HCT116 (cell line): Measurements from ENCODE around the gene ECSCR. TPM values are rescaled to one million over a fixed set of nuclear protein-coding genes. Genes with fewer than 3 reads are reported as not detected.

Experiments
- ATAC-seq: fragments of 200-7000 bp; cut with Tn5 transposase; 2 replicates; pipeline ENCODE4 v1.9.1; 2020; ENCODE audit warnings: mild to moderate bottlenecking, moderate library complexity
- BruUV-seq: library from RNA; stranded (reverse); fragments of 400-500 nt; replicated peaks from 2 replicates; lab custom pipeline; 2021; lab: Mats Ljungman, UMichigan
- CTCF ChIA-PET: fragments of 300-600 bp; sonication (Branson Sonifier 250); formaldehyde crosslinking; loops from one replicate; lab custom pipeline; 2021; ENCODE audit warnings: antibody characterized with exemption; lab: Charles Lee
- POLR2A ChIA-PET: fragments of 300-600, 350-600 bp; sonication (Branson Sonifier 250); formaldehyde crosslinking; loops from one replicate; lab custom pipeline; 2021; ENCODE audit warnings: antibody characterized with exemption; lab: Charles Lee
- RAD21 ChIA-PET, 2 experiments: fragments of 300-600 bp; sonication (Branson Sonifier 250); formaldehyde crosslinking; loops; one replicate each; lab custom pipeline; 2023; ENCODE audit warnings: low total read pairs in 2 of 2; ENCODE audit not compliant: uncharacterized antibody in 2 of 2, unreplicated experiment in 2 of 2, low non-redundant PET in 1 of 2; lab: Charles Lee
- DNase-seq: peaks from one replicate; pipeline ENCODE4 v3.0.0-alpha.2; 2010; ENCODE audit warnings: low read depth, low spot score
- H2AFZ ChIP-seq: fragments of 200-600 bp; shearing (Covaris generic), sonication (generic); 2 replicates; pipeline ENCODE4 v1.6.1; 2017; ENCODE audit warnings: low read depth, mixed run types, mixed read lengths, antibody characterized with exemption, low read length; ENCODE audit not compliant: poor library complexity, severe bottlenecking
- H3K27ac ChIP-seq: 2 replicates; pipeline ENCODE4 v1.5.1; 2012; ENCODE audit warnings: low read depth, low read length
- H3K27me3 ChIP-seq: fragments of 200-600 bp; sonication (generic); 2 replicates; pipeline ENCODE4 v1.6.1; 2016; ENCODE audit warnings: mixed run types, low read length, mixed read lengths; ENCODE audit not compliant: insufficient read depth
- H3K36me3 ChIP-seq, 2 experiments: fragments of 200-500 bp in 1 of 2; fragments of 200-600 bp in 1 of 2; sonication (Bioruptor generic) in 1 of 2; sonication (generic) in 1 of 2; 2 replicates each; pipeline versions ENCODE4 v1.5.1 to v1.6.1; 2014 to 2016; ENCODE audit warnings: low read length in 2 of 2, inconsistent platforms in 1 of 2, mixed read lengths in 1 of 2, mixed run types in 1 of 2; ENCODE audit not compliant: insufficient read depth in 2 of 2, control insufficient read depth in 1 of 2
- H3K4me1 ChIP-seq, 2 experiments: fragments of 200-600 bp in 1 of 2; sonication (generic) in 1 of 2; 2 replicates each; pipeline versions ENCODE4 v1.5.1 to v1.6.1; 2012 to 2017; ENCODE audit warnings: low read length in 2 of 2, inconsistent platforms in 1 of 2, mild to moderate bottlenecking in 1 of 2, mixed read lengths in 1 of 2, mixed run types in 1 of 2, moderate library complexity in 1 of 2; ENCODE audit not compliant: insufficient read depth in 2 of 2, control insufficient read depth in 1 of 2
- H3K4me2 ChIP-seq: fragments of 200-600 bp; sonication (generic); 2 replicates; pipeline ENCODE4 v1.6.1; 2017; ENCODE audit warnings: mixed run types, low read length, mixed read lengths
- H3K4me3 ChIP-seq, 2 experiments: fragments of 200-600 bp in 1 of 2; sonication (generic) in 1 of 2; replicated peaks in 1 of 2; 2 replicates each; pipeline ENCODE4 v1.5.1; 2011 to 2016; ENCODE audit warnings: low read length in 2 of 2, control low read depth in 1 of 2, low read depth in 1 of 2, mild to moderate bottlenecking in 1 of 2, mixed read lengths in 1 of 2, mixed run types in 1 of 2
- H3K79me2 ChIP-seq: fragments of 200-600 bp; sonication (generic); 2 replicates; pipeline ENCODE4 v1.6.1; 2017; ENCODE audit warnings: mild to moderate bottlenecking, mixed run types, low read length, moderate library complexity, mixed read lengths; ENCODE audit not compliant: insufficient read depth
- H3K9ac ChIP-seq: fragments of 200-600 bp; sonication (generic); 2 replicates; pipeline ENCODE4 v1.6.1; 2016; ENCODE audit warnings: low read length, mixed read lengths
- H3K9me2 ChIP-seq: fragments of 200-600 bp; sonication (generic), shearing (Covaris generic); 2 replicates; pipeline ENCODE4 v1.6.1; 2017; ENCODE audit warnings: mixed run types, mild to moderate bottlenecking, moderate library complexity; ENCODE audit not compliant: insufficient read depth
- H3K9me3 ChIP-seq, 2 experiments: fragments of 200-500 bp in 1 of 2; fragments of 200-600 bp in 1 of 2; sonication (Bioruptor generic) in 1 of 2; sonication (generic) in 1 of 2; 2 replicates each; pipeline ENCODE4 v1.6.1; 2014 to 2017; ENCODE audit warnings: low read length in 2 of 2, mixed read lengths in 2 of 2, inconsistent platforms in 1 of 2, low read depth in 1 of 2, mild to moderate bottlenecking in 1 of 2, mixed run types in 1 of 2, moderate library complexity in 1 of 2; ENCODE audit not compliant: control insufficient read depth in 1 of 2, insufficient read depth in 1 of 2
- H4K20me1 ChIP-seq: fragments of 200-600 bp; sonication (generic), shearing (Covaris generic); 2 replicates; pipeline ENCODE4 v1.6.1; 2017; ENCODE audit warnings: mixed run types, mild to moderate bottlenecking, moderate library complexity; ENCODE audit not compliant: insufficient read depth
- ATF3 ChIP-seq: IDR thresholded peaks from 2 replicates; pipeline ENCODE4 v1.6.1; 2012
- CEBPB ChIP-seq: IDR thresholded peaks from 2 replicates; pipeline ENCODE4 v1.6.1; 2012; ENCODE audit warnings: low read depth
- MAX ChIP-seq: IDR thresholded peaks from 2 replicates; pipeline ENCODE4 v1.6.1; 2012
- REST ChIP-seq: IDR thresholded peaks from 2 replicates; pipeline ENCODE4 v1.6.1; 2012; ENCODE audit warnings: low read depth
- ZFX ChIP-seq: fragments of 450-650 bp; IDR thresholded peaks from 2 replicates; pipeline ENCODE4 v1.6.1; 2017
- intact Hi-C: fragments of 100-400 bp; cut with micrococcal nuclease; formaldehyde crosslinking; loops from 2 replicates; pipeline ENCODE4 v1.10.0; 2022
- total RNA-seq: library from RNA; stranded (reverse); gene quantifications from one replicate; pipeline ENCODE4 v1.2.1, GENCODE V29; 2021; ENCODE audit not compliant: unreplicated experiment

Gene ECSCR
- total RNA-seq, 1 experiment from 2014 or later = not detected

GRCh38 chr5:139486201-139486600 lies 23.7 kb upstream of the ECSCR start:
- Histone ChIP-seq H3K4me3 (no peak overlapping the region), H3K4me2 (no peak overlapping the region), H3K9me3 (no peaks in the 10 kb centered on the region), H3K27ac (no peak overlapping the region), H3K4me1 (peaks cover 19 to 23% of the 10 kb centered on the region in 2 experiments), H4K20me1 (no peaks in the 10 kb centered on the region), H3K36me3 (no peaks in the 10 kb centered on the region), H2AFZ (no peak overlapping the region), H3K9me2 (no peaks in the 10 kb centered on the region), H3K79me2 (no peaks in the 10 kb centered on the region), H3K9ac (no peak overlapping the region), H3K27me3 (no peaks in the 10 kb centered on the region)
- ATAC-seq = no peak
- ChIA-PET CTCF (no interaction called here), RAD21 (interaction anchor here in 1 of 2 experiments (0.7 kb wide), 1 partner anchor 62 kb away, joined by 3 read pairs; no protein-coding TSS in a partner anchor), POLR2A (no interaction called here)
- BruUV-seq = no TSS peak
- intact Hi-C loops = no loop called here
- no peak for DNase-seq
- TF ChIP-seq REST (no peak), CEBPB (no peak), MAX (no peak), ZFX (no peak), ATF3 (no peak)
